Measurements from ENCODE around the gene TTC28. TPM values are rescaled to one million over a fixed set of nuclear protein-coding genes. Genes with fewer than 3 reads are reported as not detected.

The TTC28 gene
- total and polyA plus RNA-seq, 8 donors, result 31.1 to 44.2 (median 41.4) TPM

DNA sequence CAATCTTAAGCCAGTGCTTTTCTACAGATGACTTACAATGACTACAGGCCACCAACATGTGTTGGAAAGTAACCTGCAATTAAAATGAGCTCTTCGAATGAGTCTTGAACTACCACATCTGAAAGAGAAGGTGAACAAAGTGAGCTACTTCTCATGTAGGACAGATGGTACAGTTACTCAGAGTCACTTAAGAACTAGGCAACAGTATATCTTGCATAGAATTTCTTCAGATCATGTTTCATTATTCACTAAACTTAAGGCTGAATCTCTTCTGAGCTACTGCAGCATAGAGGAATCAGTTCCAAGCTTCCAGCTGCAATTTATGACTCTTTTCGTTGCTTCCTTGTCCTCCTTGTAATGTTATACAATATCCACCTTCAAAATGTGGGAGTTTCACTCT lies 270.9 kb downstream of the TTC28 start:
- TF ChIP-seq, protein P1, sequence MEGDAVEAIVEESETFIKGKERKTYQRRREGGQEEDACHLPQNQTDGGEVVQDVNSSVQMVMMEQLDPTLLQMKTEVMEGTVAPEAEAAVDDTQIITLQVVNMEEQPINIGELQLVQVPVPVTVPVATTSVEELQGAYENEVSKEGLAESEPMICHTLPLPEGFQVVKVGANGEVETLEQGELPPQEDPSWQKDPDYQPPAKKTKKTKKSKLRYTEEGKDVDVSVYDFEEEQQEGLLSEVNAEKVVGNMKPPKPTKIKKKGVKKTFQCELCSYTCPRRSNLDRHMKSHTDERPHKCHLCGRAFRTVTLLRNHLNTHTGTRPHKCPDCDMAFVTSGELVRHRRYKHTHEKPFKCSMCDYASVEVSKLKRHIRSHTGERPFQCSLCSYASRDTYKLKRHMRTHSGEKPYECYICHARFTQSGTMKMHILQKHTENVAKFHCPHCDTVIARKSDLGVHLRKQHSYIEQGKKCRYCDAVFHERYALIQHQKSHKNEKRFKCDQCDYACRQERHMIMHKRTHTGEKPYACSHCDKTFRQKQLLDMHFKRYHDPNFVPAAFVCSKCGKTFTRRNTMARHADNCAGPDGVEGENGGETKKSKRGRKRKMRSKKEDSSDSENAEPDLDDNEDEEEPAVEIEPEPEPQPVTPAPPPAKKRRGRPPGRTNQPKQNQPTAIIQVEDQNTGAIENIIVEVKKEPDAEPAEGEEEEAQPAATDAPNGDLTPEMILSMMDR (IDR thresholded peaks at IDR 0.05), result no peak
- no peaks in the 10 kb centered on the region for H3K36me3 ChIP-seq
- H3K9me3 ChIP-seq, result no peaks in the 10 kb centered on the region
- H3K4me3 ChIP-seq, result no peak overlapping the region
- H3K27me3 ChIP-seq, result no peaks in the 10 kb centered on the region
- H3K4me1 ChIP-seq, result peaks cover 0 to 1% of the 10 kb centered on the region in 2 donors
- ATAC-seq (no peak), DNase-seq (no peak)
- intact Hi-C loops (cut with DNase I), result no loop called here
- no peak overlapping the region for H3K27ac ChIP-seq

DNA sequence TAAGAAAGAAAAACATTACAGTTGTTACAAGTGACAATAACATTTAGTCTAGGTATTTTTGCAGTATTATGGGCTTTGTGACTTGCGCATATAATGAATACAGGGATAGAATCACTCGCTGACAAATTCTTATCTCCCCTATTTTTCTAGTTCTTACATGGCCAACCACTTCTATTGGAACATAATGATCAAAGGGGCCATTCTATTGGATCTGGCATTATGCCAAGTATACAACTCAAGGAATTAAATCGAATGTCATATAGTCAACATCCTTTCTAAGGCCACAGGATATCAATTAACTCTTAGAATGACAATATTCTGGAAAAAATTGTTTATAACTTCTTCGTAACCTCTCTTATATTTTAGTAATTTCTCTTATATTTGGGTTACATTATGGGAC lies 272.0 kb downstream of the TTC28 start:
- H3K27ac ChIP-seq, result no peak overlapping the region

DNA sequence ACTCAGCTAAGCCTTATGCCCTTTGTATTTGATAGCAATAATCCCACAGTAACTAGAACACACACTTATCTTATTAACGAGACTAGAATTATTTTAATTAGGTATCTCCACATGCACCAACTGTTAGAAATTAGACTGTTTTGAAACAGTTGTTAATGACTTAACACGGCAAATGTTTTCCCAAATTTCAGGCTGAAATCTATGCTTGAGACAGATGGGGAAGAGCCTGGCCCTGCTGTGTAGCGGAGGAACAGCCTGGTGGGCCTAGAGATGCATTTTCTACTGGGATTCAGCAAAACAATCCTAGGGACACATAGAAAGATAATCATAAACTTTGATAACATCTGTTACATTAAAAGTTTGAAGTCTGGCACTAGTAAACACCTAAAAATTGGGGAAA lies 273.4 kb downstream of the TTC28 start:
- no peaks in the 10 kb centered on the region for H3K9me3 ChIP-seq
- DNase-seq (no peak), ATAC-seq (no peak)
- TF ChIP-seq, protein P1 (IDR thresholded peaks at IDR 0.05), result no peak
- no peak overlapping the region for H3K27ac ChIP-seq
- H3K27me3 ChIP-seq, result no peaks in the 10 kb centered on the region
- intact Hi-C loops (cut with DNase I), result no loop called here
- H3K4me1 ChIP-seq, result no peaks in the 10 kb centered on the region
- no peaks in the 10 kb centered on the region for H3K36me3 ChIP-seq
- no peak overlapping the region for H3K4me3 ChIP-seq

More for the DNA sequence above, 272.0 kb downstream of the TTC28 start:
- TF ChIP-seq, protein P1 (IDR thresholded peaks at IDR 0.05), result no peak
- no peaks in the 10 kb centered on the region for H3K36me3 ChIP-seq
- ATAC-seq (no peak), DNase-seq (no peak)
- intact Hi-C loops (cut with DNase I), result no loop called here
- H3K9me3 ChIP-seq, result no peaks in the 10 kb centered on the region
- no peaks in the 10 kb centered on the region for H3K4me1 ChIP-seq
- no peak overlapping the region for H3K4me3 ChIP-seq
- no peaks in the 10 kb centered on the region for H3K27me3 ChIP-seq

DNA sequence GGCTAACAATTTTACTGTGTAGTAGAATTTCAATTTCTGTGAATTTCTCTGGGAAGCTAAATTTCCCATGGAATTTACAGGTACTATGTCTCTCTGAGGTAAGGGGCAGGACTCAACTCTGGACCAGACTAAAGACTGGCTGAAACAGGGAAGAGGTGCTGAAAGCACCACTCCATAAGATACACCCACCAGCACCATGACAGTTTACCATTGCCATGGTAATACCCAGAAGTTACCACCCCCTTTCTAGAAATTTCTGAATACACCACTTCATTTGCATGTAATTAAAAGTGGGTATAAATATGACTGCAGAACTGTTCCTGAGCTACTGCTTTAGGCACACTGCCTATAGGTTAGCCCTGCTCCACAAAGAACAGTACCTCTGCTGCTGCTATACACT lies 274.1 kb downstream of the TTC28 start:
- no peak overlapping the region for H3K27ac ChIP-seq
- ATAC-seq (no peak), DNase-seq (no peak)
- H3K27me3 ChIP-seq, result no peaks in the 10 kb centered on the region
- H3K36me3 ChIP-seq, result no peaks in the 10 kb centered on the region
- intact Hi-C loops (cut with DNase I), result no loop called here
- no peaks in the 10 kb centered on the region for H3K4me1 ChIP-seq
- no peaks in the 10 kb centered on the region for H3K9me3 ChIP-seq
- no peak overlapping the region for H3K4me3 ChIP-seq
- TF ChIP-seq, protein P1 (IDR thresholded peaks at IDR 0.05), result no peak

DNA sequence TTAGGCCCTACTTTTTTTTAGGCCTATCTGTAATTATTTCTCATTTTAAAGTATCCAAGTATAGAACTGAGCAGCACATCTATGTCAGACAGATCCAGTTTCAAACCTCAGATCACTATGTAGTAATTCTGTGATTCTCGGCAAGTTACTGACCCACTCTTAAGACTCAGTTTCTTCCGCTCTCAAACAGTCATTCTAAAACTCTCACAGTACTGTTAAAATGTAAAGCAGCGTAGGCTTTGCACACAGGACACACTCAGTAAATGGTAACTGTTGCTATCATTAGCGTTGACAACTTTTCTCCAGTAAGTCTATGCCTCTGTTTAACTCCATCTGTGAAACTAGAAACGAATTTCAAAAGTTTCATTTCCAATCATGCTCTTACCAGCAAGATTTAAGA lies 277.1 kb downstream of the TTC28 start:
- DNase-seq (no peak), ATAC-seq (no peak)
- H3K9me3 ChIP-seq, result no peaks in the 10 kb centered on the region
- H3K4me1 ChIP-seq, result no peaks in the 10 kb centered on the region
- H3K27ac ChIP-seq, result no peak overlapping the region
- TF ChIP-seq, protein P1 (IDR thresholded peaks at IDR 0.05), result no peak
- intact Hi-C loops (cut with DNase I), result no loop called here
- H3K4me3 ChIP-seq, result no peak overlapping the region
- no peaks in the 10 kb centered on the region for H3K36me3 ChIP-seq
- no peaks in the 10 kb centered on the region for H3K27me3 ChIP-seq

Data from left lung (tissue), 10 donors.